NCI-H1694 (cell line): ENCODE results near the gene CELF4.

ENCODE experiments used
- DNase-seq: peaks from one replicate; lab custom pipeline; 2025; lab: John Stamatoyannopoulos, UW

Gene CELF4

GRCh38 chr18:37282386-37283037 lies 283.1 kb downstream of the CELF4 start:
- no peak for DNase-seq

- DNase-seq, result no peak
These were observed 284.8 kb downstream of the CELF4 start for GRCh38 chr18:37280701-37281393.

GRCh38 chr18:37277804-37278203 lies 287.8 kb downstream of the CELF4 start:
- DNase-seq, result no peak

GRCh38 chr18:37276111-37276890 lies 289.3 kb downstream of the CELF4 start:
- no peak for DNase-seq

- DNase-seq, result no peak
These were observed 290.3 kb downstream of the CELF4 start for GRCh38 chr18:37275237-37275741.

GRCh38 chr18:37274309-37275236 lies 291.0 kb downstream of the CELF4 start:
- DNase-seq, result no peak

GRCh38 chr18:37272841-37273240 lies 292.8 kb downstream of the CELF4 start:
- DNase-seq, result no peak

- peak; percentile 89 for DNase-seq
These were observed 293.4 kb downstream of the CELF4 start for GRCh38 chr18:37272226-37272625.

- no peak for DNase-seq
These were observed 294.9 kb downstream of the CELF4 start for GRCh38 chr18:37270666-37271052.

- DNase-seq, result no peak
These were observed 295.4 kb downstream of the CELF4 start for GRCh38 chr18:37270038-37270665.

- no peak for DNase-seq
These were observed 299.3 kb downstream of the CELF4 start for GRCh38 chr18:37266290-37266689.

- no peak for DNase-seq
These were observed 300.2 kb downstream of the CELF4 start for GRCh38 chr18:37265382-37265781.

- DNase-seq, result no peak
These were observed 300.6 kb downstream of the CELF4 start for GRCh38 chr18:37264956-37265355.

- no peak for DNase-seq
These were observed 303.6 kb downstream of the CELF4 start for GRCh38 chr18:37261988-37262387.

- DNase-seq, result peak; percentile 78
These were observed 304.3 kb downstream of the CELF4 start for GRCh38 chr18:37261246-37261840.

- DNase-seq, result no peak
These were observed 305.1 kb downstream of the CELF4 start for GRCh38 chr18:37260367-37261093.

- no peak for DNase-seq
These were observed 305.9 kb downstream of the CELF4 start for GRCh38 chr18:37259711-37260110.

GRCh38 chr18:37258819-37259218 lies 306.8 kb downstream of the CELF4 start:
- no peak for DNase-seq

GRCh38 chr18:37258131-37258530 lies 307.5 kb downstream of the CELF4 start:
- no peak for DNase-seq

GRCh38 chr18:37254973-37255372 lies 310.6 kb downstream of the CELF4 start:
- DNase-seq, result no peak
